T-helper 9 cell (primary cell): Measurements from ENCODE around the gene CCNL2.

Experiments
- DNase-seq: peaks from one replicate; pipeline ENCODE4 v3.0.0-alpha.2; 2020

CCNL2 gene

DNA sequence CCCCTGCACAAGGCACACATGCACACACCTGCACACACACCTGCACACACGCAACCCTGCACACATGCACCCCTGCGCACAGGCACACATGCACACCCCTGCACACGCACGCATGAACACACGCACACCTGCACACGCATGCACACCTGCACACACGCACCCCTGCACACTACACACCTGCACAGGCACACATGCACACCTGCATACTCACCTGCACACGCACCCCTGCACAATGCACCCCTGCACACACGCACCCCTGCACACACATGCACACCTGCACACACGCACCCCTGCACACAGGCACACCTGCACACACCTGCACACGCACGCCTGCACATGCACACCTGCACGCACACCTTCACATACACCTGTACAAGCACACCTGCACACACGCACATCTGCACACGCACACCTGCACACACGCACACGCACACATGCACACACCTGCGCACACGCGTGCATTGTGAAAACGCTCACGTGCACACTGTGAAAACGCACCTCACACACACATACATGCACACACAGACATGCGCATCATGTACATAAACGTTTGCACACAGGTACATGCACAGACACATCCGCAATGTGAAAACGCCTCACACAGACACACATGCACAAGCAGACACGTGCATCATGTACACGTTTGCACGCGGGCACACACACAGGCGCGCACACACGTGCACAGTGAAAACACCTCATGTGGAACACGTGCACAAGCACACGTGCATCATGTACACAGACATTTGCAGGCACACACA, 58.2 kb downstream of the CCNL2 start:
- DNase-seq = no peak

DNA sequence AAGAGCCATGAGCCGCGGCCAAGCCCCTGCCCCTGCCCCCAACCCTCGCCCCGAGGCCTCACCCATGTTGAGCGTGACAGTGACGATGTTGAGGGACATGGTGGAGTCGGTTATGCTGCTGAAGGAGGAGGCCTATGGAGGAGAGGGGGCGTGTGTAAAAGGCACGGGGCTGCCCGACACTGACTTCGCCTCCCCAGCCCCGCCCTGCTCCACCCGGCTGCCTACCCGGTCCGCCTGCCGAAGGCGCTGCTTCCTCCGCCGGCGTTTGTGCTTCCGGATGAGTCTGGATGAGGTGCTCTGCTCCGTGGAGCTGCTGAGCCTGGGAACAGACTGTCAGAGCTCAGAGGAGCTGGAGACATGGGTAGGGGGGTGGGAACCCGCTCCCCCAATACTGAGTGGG, 59.0 kb downstream of the CCNL2 start:
- DNase-seq = no peak

DNA sequence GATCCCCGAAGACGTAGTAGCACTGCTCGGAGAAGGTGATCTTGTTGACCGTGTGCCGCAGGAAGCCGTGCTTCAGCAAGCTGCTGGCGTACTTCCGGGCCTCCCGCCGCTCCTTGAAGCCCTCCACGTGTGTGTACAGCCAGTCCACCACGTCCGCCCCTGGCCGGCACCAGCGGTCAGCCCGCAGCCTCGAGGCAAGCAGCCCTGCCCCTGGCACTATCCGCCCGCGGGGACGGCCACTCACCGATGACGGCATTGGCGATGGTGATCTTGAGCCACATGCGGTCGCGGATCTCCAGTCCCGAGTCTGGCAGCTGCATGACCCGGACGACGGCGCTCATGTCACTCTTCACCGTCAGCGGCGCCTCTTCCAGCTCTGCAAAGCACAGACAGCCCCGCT, 60.9 kb downstream of the CCNL2 start:
- DNase-seq = no peak

DNA sequence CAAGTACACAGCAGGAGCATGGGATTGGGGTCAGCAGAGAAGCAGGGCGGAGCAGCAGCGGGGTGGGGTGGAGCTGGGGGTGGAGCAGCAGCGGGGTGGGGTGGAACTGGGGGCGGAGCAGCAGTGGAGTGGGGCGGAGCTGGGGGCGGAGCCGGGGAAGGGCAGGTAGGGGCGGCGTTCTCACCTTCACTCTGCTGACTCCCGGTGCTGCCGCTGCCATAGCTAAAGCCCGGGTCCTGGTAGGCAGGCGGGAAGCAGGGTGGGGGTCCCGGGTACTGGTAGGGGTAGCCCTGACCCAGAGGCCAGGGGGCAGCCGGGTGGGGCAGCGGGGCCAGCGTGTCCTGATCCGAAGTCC, 61.4 kb downstream of the CCNL2 start:
- DNase-seq = no peak

DNA sequence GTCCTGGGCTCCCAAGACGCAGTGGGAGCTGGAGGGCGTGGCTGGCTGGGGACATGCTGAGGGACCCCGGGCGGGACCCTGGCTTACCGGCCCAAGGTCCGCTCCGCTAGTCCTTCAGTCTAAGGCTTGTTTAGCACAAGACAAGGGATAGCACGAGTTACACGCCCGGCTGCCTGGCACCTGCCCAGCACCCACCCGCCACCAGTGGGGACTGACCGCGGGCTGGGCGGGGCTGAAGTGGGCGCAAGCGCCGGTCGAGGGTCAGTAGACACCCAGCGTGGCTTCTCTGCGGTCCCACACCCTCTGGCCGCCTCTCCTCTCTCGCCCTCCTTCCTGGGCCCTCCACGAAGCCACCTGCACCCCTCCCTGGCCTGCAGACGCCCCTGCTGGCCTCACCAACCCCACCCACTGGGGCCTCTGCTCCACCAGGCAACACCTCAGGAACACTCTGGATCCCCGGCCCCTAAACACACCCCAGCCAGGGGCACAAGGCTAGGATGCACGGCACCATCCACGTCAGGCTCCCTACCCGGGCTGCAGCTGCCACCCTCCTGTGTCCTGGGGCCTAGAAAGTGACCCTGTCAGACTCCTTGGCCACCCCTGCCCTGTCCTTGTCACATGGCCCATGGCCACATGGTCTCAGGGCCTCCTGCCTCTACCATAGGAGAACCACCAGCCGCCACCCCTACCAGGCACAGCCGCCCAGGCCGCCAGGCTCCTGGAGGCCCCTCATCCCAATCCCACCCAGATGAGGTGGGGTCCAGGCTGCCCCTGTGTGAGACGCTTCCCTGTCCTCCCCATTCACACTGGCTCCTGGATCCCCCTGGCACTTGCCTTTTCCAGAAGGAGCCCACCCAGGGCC, 62.0 kb downstream of the CCNL2 start:
- no peak for DNase-seq

DNA sequence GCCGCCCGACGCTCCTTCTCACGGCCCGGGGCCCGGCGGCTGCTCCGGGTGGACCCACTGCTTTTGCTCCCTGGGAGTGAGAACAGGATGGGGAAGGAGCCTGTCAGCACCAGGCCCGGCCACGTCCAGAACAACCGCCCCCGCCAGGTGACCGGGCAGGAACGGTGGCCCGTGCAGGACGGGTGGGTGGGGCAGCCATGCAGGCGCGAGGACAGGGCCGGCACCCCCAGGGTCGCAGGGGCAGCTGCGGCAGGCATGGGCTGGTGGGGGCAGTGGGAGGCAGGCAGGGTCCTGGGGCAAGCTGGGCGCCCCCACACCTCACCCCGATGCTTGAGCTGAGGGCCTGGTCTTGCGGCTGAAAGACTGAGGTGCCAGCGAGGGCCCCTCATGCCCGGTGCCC, 62.7 kb downstream of the CCNL2 start:
- no peak for DNase-seq

DNA sequence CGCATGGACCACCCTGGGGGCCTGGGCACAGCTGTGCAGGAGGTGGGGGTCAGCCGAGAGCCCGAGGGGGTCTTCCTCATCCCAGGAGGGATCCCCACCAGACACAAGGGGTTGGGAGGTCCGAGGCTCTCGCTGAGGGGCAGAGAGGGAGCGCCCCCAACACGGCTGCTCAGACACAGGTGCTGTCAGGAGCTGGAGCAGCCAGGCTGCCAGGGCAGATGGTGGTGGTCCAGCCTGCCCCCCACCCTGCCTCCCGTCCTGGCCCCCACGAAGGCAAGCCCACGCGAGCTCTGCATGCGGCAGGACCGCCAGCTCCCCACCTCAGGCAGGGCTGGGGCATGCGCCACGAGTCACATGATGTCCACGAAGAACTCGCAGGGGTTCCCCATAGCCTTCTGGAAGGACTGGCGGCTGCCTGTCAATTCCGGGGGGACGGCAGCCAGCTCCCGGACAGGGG, 63.3 kb downstream of the CCNL2 start:
- no peak for DNase-seq
